HepG2 (cell line): ENCODE data around the gene GPD1. TPM values are rescaled to one million over a fixed set of nuclear protein-coding genes. Genes with fewer than 3 reads are reported as not detected.
A peak's percentile ranks its signal among the peaks of the same experiment; 100 is the strongest.

Experiments used
- ATAC-seq: fragments of 200-7000 bp; cut with Tn5 transposase; 3 replicates; pipeline ENCODE4 v1.9.1; 2020; ENCODE audit warnings: mild to moderate bottlenecking, moderate library complexity
- BruUV-seq: library from RNA; stranded (reverse); fragments of 400-500 nt; replicated peaks from 2 replicates; lab custom pipeline; 2021; lab: Mats Ljungman, UMichigan
- CTCF ChIA-PET: fragments of 300-600 bp; formaldehyde crosslinking; extraction: SDS; loops from one replicate; lab custom pipeline; 2021; ENCODE audit warnings: low total read pairs, inconsistent platforms, low intra/inter-chr PET ratio; lab: Yijun Ruan, JAX
- POLR2A ChIA-PET: fragments of 350-600 bp; sonication (Branson Sonifier 250); formaldehyde crosslinking; loops from one replicate; lab custom pipeline; 2020; ENCODE audit warnings: antibody characterized with exemption, inconsistent platforms; lab: Yijun Ruan, JAX
- DNase-seq: peaks from one replicate; pipeline ENCODE4 v3.0.0-alpha.2; 2015; ENCODE audit warnings: low spot score
- FAIRE-seq: peaks from 3 replicates; lab custom pipeline; 2011; peaks lifted over from hg19 to GRCh38; lab: Jason Lieb, UNC
- H2AFZ ChIP-seq: one replicate; pipeline ENCODE4 v1.6.1; 2011; ENCODE audit warnings: low read length, inconsistent platforms
- H3K27ac ChIP-seq: fragments of 300-600 bp; 3 replicates; pipeline ENCODE4 v1.8.0; 2011; ENCODE audit warnings: mixed run types, mild to moderate bottlenecking, mixed read lengths, low read length, inconsistent platforms; ENCODE audit not compliant: insufficient read depth; ENCODE audit errors: extremely low read length
- H3K27me3 ChIP-seq, 2 experiments: fragments of 200-600 bp in 1 of 2; 2 replicates in 1 of 2; 3 replicates in 1 of 2; pipeline versions ENCODE4 v1.6.0 to v1.8.0; 2011; ENCODE audit warnings: low read length in 2 of 2, mild to moderate bottlenecking in 2 of 2, moderate library complexity in 2 of 2, inconsistent platforms in 1 of 2; ENCODE audit not compliant: insufficient read depth in 2 of 2, control insufficient read depth in 1 of 2
- H3K36me3 ChIP-seq, 2 experiments: fragments of 200-600 bp in 1 of 2; replicated peaks in 1 of 2; 2 replicates in 1 of 2; 3 replicates in 1 of 2; pipeline versions ENCODE4 v1.5.1 to v1.8.0; 2011; ENCODE audit warnings: low read length in 2 of 2, inconsistent platforms in 1 of 2; ENCODE audit not compliant: insufficient read depth in 2 of 2, control insufficient read depth in 1 of 2
- H3K4me1 ChIP-seq: 2 replicates; pipeline ENCODE4 v1.5.1; 2012; ENCODE audit warnings: low read length, inconsistent platforms; ENCODE audit not compliant: insufficient read depth
- H3K4me2 ChIP-seq: 2 replicates; pipeline ENCODE4 v1.6.0; 2011; ENCODE audit warnings: low read depth, low read length, inconsistent platforms
- H3K4me3 ChIP-seq, 3 experiments: fragments of 200-600 bp in 1 of 3; sonication (generic), shearing (Covaris generic) in 1 of 3; replicated peaks in 1 of 3; 2 replicates each; pipeline ENCODE4 v1.5.1; 2011 to 2016; ENCODE audit warnings: low read length in 3 of 3, inconsistent platforms in 2 of 3, low read depth in 2 of 3, mild to moderate bottlenecking in 2 of 3, control low read depth in 1 of 3, mixed read lengths in 1 of 3; ENCODE audit not compliant: insufficient read depth in 1 of 3
- H3K79me2 ChIP-seq: one replicate; pipeline ENCODE4 v1.6.1; 2011; ENCODE audit warnings: low read length, inconsistent platforms; ENCODE audit not compliant: insufficient read depth
- H3K9ac ChIP-seq: 2 replicates; pipeline ENCODE4 v1.6.0; 2011; ENCODE audit warnings: mild to moderate bottlenecking, low read depth, low read length, inconsistent platforms; ENCODE audit not compliant: insufficient read depth
- H3K9me3 ChIP-seq: 2 replicates; pipeline ENCODE4 v1.5.1; 2012; ENCODE audit warnings: mild to moderate bottlenecking, low read length
- H4K20me1 ChIP-seq: 2 replicates; pipeline ENCODE4 v1.6.0; 2011; ENCODE audit warnings: inconsistent platforms, mild to moderate bottlenecking, low read length, moderate library complexity; ENCODE audit not compliant: insufficient read depth
- CCDC6 ChIP-seq: sonication (generic); formaldehyde crosslinking; IDR thresholded peaks from 2 replicates; pipeline ENCODE4 v1.8.1; 2022; ENCODE audit warnings: mild to moderate bottlenecking, missing genetic modification reagents, moderate library complexity
- E2F5 ChIP-seq: sonication (generic); formaldehyde crosslinking; conservative IDR thresholded peaks from 2 replicates; pipeline ENCODE4 v1.4.0; 2020; ENCODE audit warnings: missing genetic modification reagents
- NR2F6 ChIP-seq, 2 experiments: IDR thresholded peaks; 2 replicates each; pipeline ENCODE4 v1.6.1; 2016; ENCODE audit warnings: antibody characterized with exemption in 1 of 2, mild to moderate bottlenecking in 1 of 2
- ZNF230 ChIP-seq: sonication (generic); formaldehyde crosslinking; IDR thresholded peaks from 2 replicates; pipeline ENCODE4 v1.4.0; 2020; ENCODE audit warnings: mild to moderate bottlenecking, missing genetic modification reagents
- ZNF644 ChIP-seq: IDR thresholded peaks from 2 replicates; pipeline ENCODE4 v1.6.1; 2016; ENCODE audit warnings: low read depth
- in situ Hi-C: cut with HindIII; loops from 2 replicates; pipeline ENCODE4 v1.10.0; 2017; ENCODE audit warnings: low pct_unique_long_range_greater_than_20kb; ENCODE audit not compliant: extremely low pct_ligation_motif_present
- intact Hi-C: fragments of 100-400 bp; cut with micrococcal nuclease; formaldehyde crosslinking; loops from one replicate; pipeline ENCODE4 v1.10.0; 2022; ENCODE audit not compliant: unreplicated experiment
- polyA plus RNA-seq, 8 experiments: library from polyadenylated mRNA; depleted of rRNA in 3 of 8; stranded (reverse) in 7 of 8; unstranded in 1 of 8; fragments of >200 nt; fragmentation: Illumina TruSeq in 4 of 8; extraction: Trizol in 4 of 8; gene quantifications; 2 replicates each; pipeline versions ENCODE4 v1.2.1 to v1.2.3, GENCODE V29; 2011 to 2016; ENCODE audit warnings: low read depth in 4 of 8, missing spikeins in 1 of 8, mixed read lengths in 1 of 8; ENCODE audit not compliant: insufficient read depth in 1 of 8
- total RNA-seq, 5 experiments: library from RNA; depleted of rRNA; stranded (reverse); fragments of >200 nt; fragmentation: Illumina TruSeq; extraction: Trizol; gene quantifications; 2 replicates each; pipeline ENCODE4 v1.2.3, GENCODE V29; 2016; ENCODE audit warnings: low read depth in 1 of 5
- TF ChIP-seq, protein P1 (sequence below): sonication (generic); formaldehyde crosslinking; IDR thresholded peaks from 2 replicates; pipeline ENCODE4 v1.5.0; 2020; ENCODE audit warnings: mild to moderate bottlenecking, missing genetic modification reagents

GPD1 gene
- total and polyA plus RNA-seq, 2 of the 13 experiments (the other 11 are each of a cell fraction or from before 2014, with no cell fraction given): 3.7 to 30.6 TPM

GRCh38 chr12:50156641-50157040 lies 52.8 kb downstream of the GPD1 start:
- Histone ChIP-seq H3K27ac (no peak overlapping the region), H3K79me2 (peaks cover 26% of the 10 kb centered on the region), H3K27me3 (no peaks in the 10 kb centered on the region), H3K4me1 (0 out of 2 replicates have a peak, but pooled peaks cover 4% of the 10 kb centered on the region), H3K4me3 (no peak overlapping the region), H2AFZ (no peak overlapping the region), H3K9me3 (no peaks in the 10 kb centered on the region), H4K20me1 (no peaks in the 10 kb centered on the region; the same call in 1 of the 2 replicates), H3K9ac (no peak overlapping the region)
- DNase-seq: peak; percentile 4
- FAIRE-seq: no peak
- ChIA-PET POLR2A (interaction anchor here (1.2 kb wide), 1 partner anchor 10 kb away, joined by 10 read pairs; the partner anchor contains the start of gene CERS5), CTCF (no interaction called here)
- no TSS peak for BruUV-seq
- TF ChIP-seq ZNF644 (CRISPR knock-in tag) (no peak), NR2F6 (IDR thresholded peaks at IDR 0.05) (peak; percentile 28; the same call in 1 of the 2 replicates), NR2F6 (CRISPR knock-in tag; IDR thresholded peaks at IDR 0.05) (peak; percentile 64), CCDC6 (CRISPR knock-in tag) (no peak), ZNF230 (CRISPR knock-in tag) (no peak), E2F5 (CRISPR knock-in tag) (no peak)
- TF ChIP-seq, protein P1, sequence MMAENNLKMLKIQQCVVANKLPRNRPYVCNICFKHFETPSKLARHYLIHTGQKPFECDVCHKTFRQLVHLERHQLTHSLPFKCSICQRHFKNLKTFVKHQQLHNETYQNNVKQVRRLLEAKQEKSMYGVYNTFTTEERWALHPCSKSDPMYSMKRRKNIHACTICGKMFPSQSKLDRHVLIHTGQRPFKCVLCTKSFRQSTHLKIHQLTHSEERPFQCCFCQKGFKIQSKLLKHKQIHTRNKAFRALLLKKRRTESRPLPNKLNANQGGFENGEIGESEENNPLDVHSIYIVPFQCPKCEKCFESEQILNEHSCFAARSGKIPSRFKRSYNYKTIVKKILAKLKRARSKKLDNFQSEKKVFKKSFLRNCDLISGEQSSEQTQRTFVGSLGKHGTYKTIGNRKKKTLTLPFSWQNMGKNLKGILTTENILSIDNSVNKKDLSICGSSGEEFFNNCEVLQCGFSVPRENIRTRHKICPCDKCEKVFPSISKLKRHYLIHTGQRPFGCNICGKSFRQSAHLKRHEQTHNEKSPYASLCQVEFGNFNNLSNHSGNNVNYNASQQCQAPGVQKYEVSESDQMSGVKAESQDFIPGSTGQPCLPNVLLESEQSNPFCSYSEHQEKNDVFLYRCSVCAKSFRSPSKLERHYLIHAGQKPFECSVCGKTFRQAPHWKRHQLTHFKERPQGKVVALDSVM (CRISPR knock-in tag): 0 out of 2 replicates have a peak, but pooled peaks have one; percentile 21
- TF ChIP-seq, all 625 proteins: peak for 2
- intact Hi-C loops: no loop called here
- no peak for ATAC-seq
- Histone ChIP-seq H3K36me3 (peaks cover 0 to 1% of the 10 kb centered on the region in 2 experiments; a peak in 1 of 5 replicates), H3K4me2 (no peak overlapping the region)
- in situ Hi-C loops: no loop called here
